ENCODE data around the gene REPS2. TPM values are rescaled to one million over a fixed set of nuclear protein-coding genes. Genes with fewer than 3 reads are reported as not detected.

REPS2 gene
- polyA plus RNA-seq, 3 donors = 2.1 to 4.7 (median 3.6) TPM

GRCh38 chrX:16990839-16991238 lies 44.4 kb downstream of the REPS2 start:
- TF ChIP-seq, protein P1, sequence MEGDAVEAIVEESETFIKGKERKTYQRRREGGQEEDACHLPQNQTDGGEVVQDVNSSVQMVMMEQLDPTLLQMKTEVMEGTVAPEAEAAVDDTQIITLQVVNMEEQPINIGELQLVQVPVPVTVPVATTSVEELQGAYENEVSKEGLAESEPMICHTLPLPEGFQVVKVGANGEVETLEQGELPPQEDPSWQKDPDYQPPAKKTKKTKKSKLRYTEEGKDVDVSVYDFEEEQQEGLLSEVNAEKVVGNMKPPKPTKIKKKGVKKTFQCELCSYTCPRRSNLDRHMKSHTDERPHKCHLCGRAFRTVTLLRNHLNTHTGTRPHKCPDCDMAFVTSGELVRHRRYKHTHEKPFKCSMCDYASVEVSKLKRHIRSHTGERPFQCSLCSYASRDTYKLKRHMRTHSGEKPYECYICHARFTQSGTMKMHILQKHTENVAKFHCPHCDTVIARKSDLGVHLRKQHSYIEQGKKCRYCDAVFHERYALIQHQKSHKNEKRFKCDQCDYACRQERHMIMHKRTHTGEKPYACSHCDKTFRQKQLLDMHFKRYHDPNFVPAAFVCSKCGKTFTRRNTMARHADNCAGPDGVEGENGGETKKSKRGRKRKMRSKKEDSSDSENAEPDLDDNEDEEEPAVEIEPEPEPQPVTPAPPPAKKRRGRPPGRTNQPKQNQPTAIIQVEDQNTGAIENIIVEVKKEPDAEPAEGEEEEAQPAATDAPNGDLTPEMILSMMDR (IDR thresholded peaks at IDR 0.05) = no peak
- intact Hi-C loops (cut with micrococcal nuclease) = no loop called here
- H3K4me3 Mint-ChIP-seq = no peak overlapping the region
- no peaks in the 10 kb centered on the region for H3K79me2 ChIP-seq (ENCODE audit: insufficient read depth, low read length)
- H3K27me3 ChIP-seq (ENCODE audit: control insufficient read depth in 2 of 2, insufficient read depth in 2 of 2, low read length in 2 of 2) = peaks cover 0 to 17% of the 10 kb centered on the region in 2 donors
- H4K20me1 ChIP-seq (ENCODE audit: insufficient read depth, low read length) = no peaks in the 10 kb centered on the region
- no peak overlapping the region for H3K9ac ChIP-seq (ENCODE audit: insufficient read depth, low read length, poor library complexity, severe bottlenecking)
- H3K9me3 Mint-ChIP-seq = peaks cover 0 to 10% (median 0%) of the 10 kb centered on the region in 7 donors
- H3K4me1 ChIP-seq (ENCODE audit: control insufficient read depth in 1 of 2, insufficient read depth in 2 of 2, low read length in 2 of 2) = no peaks in the 10 kb centered on the region
- no peaks in the 10 kb centered on the region for H3K36me3 ChIP-seq (replicated peaks in 1 of 2; ENCODE audit: control insufficient read depth in 1 of 2, insufficient read depth in 2 of 2, low read length in 2 of 2)
- H3K36me3 Mint-ChIP-seq = peaks cover 0 to 2% of the 10 kb centered on the region in 2 donors
- H3K9me3 ChIP-seq (replicated peaks in 1 of 2; ENCODE audit: control insufficient read depth in 1 of 2, insufficient read depth in 1 of 2, low read length in 2 of 2) = peaks cover 0 to 4% of the 10 kb centered on the region in 2 donors
- H3K4me3 ChIP-seq (replicated peaks in 1 of 3; ENCODE audit: low read depth in 2 of 3, low read length in 3 of 3) = no peak overlapping the region
- no peak overlapping the region for H2AFZ ChIP-seq (ENCODE audit: insufficient read depth, low read depth, low read length, poor library complexity, severe bottlenecking)
- H3K27ac Mint-ChIP-seq = no peak overlapping the region
- H3K27ac ChIP-seq (ENCODE audit: low read depth in 1 of 2, low read length in 2 of 2) = no peak overlapping the region
- no peaks in the 10 kb centered on the region for H3K4me1 Mint-ChIP-seq
- no peak overlapping the region for H3K4me2 ChIP-seq (replicated peaks; ENCODE audit: extremely low read depth, low read length, poor library complexity, severe bottlenecking)
- DNase-seq = no peak
- no CpG with 5 or more reads among the region's 2 CpGs for WGBS (ENCODE audit: insufficient coverage)
- peaks cover 0 to 26% (median 0%) of the 10 kb centered on the region in 3 donors for H3K27me3 Mint-ChIP-seq (ENCODE audit: low read depth in 3 of 3)

GRCh38 chrX:16992445-16992844 lies 46.0 kb downstream of the REPS2 start:
- no peak for DNase-seq
- peaks cover 0 to 23% (median 0%) of the 10 kb centered on the region in 3 donors for H3K27me3 Mint-ChIP-seq (ENCODE audit: low read depth in 3 of 3)
- Histone ChIP-seq H3K36me3 (replicated peaks in 1 of 2; ENCODE audit: control insufficient read depth in 1 of 2, insufficient read depth in 2 of 2, low read length in 2 of 2) (no peaks in the 10 kb centered on the region), H3K27ac (ENCODE audit: low read depth in 1 of 2, low read length in 2 of 2) (no peak overlapping the region), H3K27me3 (ENCODE audit: control insufficient read depth in 2 of 2, insufficient read depth in 2 of 2, low read length in 2 of 2) (peaks cover 0 to 13% of the 10 kb centered on the region in 2 donors), H4K20me1 (ENCODE audit: insufficient read depth, low read length) (no peaks in the 10 kb centered on the region), H3K4me1 (ENCODE audit: control insufficient read depth in 1 of 2, insufficient read depth in 2 of 2, low read length in 2 of 2) (no peaks in the 10 kb centered on the region), H3K4me3 (replicated peaks in 1 of 3; ENCODE audit: low read depth in 2 of 3, low read length in 3 of 3) (no peak overlapping the region), H2AFZ (ENCODE audit: insufficient read depth, low read depth, low read length, poor library complexity, severe bottlenecking) (no peak overlapping the region), H3K9me3 (replicated peaks in 1 of 2; ENCODE audit: control insufficient read depth in 1 of 2, insufficient read depth in 1 of 2, low read length in 2 of 2) (peaks cover 0 to 4% of the 10 kb centered on the region in 2 donors), H3K79me2 (ENCODE audit: insufficient read depth, low read length) (no peaks in the 10 kb centered on the region), H3K9ac (ENCODE audit: insufficient read depth, low read length, poor library complexity, severe bottlenecking) (no peak overlapping the region), H3K4me2 (replicated peaks; ENCODE audit: extremely low read depth, low read length, poor library complexity, severe bottlenecking) (no peak overlapping the region)
- H3K36me3 Mint-ChIP-seq = peaks cover 0 to 2% of the 10 kb centered on the region in 2 donors
- no CpG with 5 or more reads among the region's 3 CpGs for WGBS (ENCODE audit: insufficient coverage)
- TF ChIP-seq, protein P1 (IDR thresholded peaks at IDR 0.05) = no peak
- H3K9me3 Mint-ChIP-seq = peaks cover 0 to 10% (median 0%) of the 10 kb centered on the region in 7 donors
- intact Hi-C loops (cut with micrococcal nuclease) = no loop called here
- no peak overlapping the region for H3K4me3 Mint-ChIP-seq
- H3K4me1 Mint-ChIP-seq = no peaks in the 10 kb centered on the region
- no peak overlapping the region for H3K27ac Mint-ChIP-seq
